SK-N-SH (cell line): Measurements from ENCODE around the gene PLCG1. TPM values are rescaled to one million over a fixed set of nuclear protein-coding genes. Genes with fewer than 3 reads are reported as not detected.

ENCODE experiments used
- CTCF ChIA-PET: fragments of 300-600, 350-600 bp; formaldehyde crosslinking; extraction: SDS; loops from one replicate; lab custom pipeline; 2021; lab: Yijun Ruan, JAX
- POLR2A ChIA-PET: fragments of 350-600 bp; sonication (Branson Sonifier 250); formaldehyde crosslinking; extraction: SDS; loops from one replicate; lab custom pipeline; 2020; ENCODE audit warnings: antibody characterized with exemption, inconsistent platforms; lab: Yijun Ruan, JAX
- DNase-seq: peaks from one replicate; pipeline ENCODE4 v3.0.0; 2012
- H2AFZ ChIP-seq: fragments of 200-600 bp; sonication (generic); 2 replicates; pipeline ENCODE4 v1.8.1; 2016; ENCODE audit warnings: antibody characterized with exemption, mild to moderate bottlenecking, low read depth
- H3F3A ChIP-seq: fragments of 200-600 bp; sonication (generic); replicated peaks from 2 replicates; pipeline ENCODE3; 2016; ENCODE audit warnings: antibody characterized with exemption, mild to moderate bottlenecking; ENCODE audit not compliant: insufficient read depth
- H3K27ac ChIP-seq, 2 experiments: fragments of 200-500 bp in 1 of 2; fragments of 200-600 bp in 1 of 2; sonication (Bioruptor generic) in 1 of 2; sonication (generic), shearing (Covaris generic) in 1 of 2; 2 replicates each; pipeline versions ENCODE4 v1.5.1 to v1.6.1; 2014 to 2016; ENCODE audit warnings: low read depth in 2 of 2, inconsistent platforms in 1 of 2, low read length in 1 of 2, mild to moderate bottlenecking in 1 of 2, mixed read lengths in 1 of 2
- H3K27me3 ChIP-seq: fragments of 200-600 bp; sonication (generic), shearing (Covaris generic); 2 replicates; pipeline ENCODE4 v1.6.1; 2016; ENCODE audit warnings: mixed run types; ENCODE audit not compliant: insufficient read depth
- H3K36me3 ChIP-seq, 2 experiments: fragments of 200-500 bp in 1 of 2; fragments of 200-600 bp in 1 of 2; sonication (Bioruptor generic) in 1 of 2; sonication (generic) in 1 of 2; replicated peaks in 1 of 2; 2 replicates each; pipeline versions ENCODE3 to v1.5.1; 2014 to 2016; ENCODE audit warnings: low read length in 1 of 2, mild to moderate bottlenecking in 1 of 2; ENCODE audit not compliant: insufficient read depth in 2 of 2, control insufficient read depth in 1 of 2
- H3K4me1 ChIP-seq, 2 experiments: fragments of 200-500 bp in 1 of 2; fragments of 200-600 bp in 1 of 2; sonication (Bioruptor generic) in 1 of 2; sonication (generic), shearing (Covaris generic) in 1 of 2; 2 replicates each; pipeline versions ENCODE4 v1.5.1 to v1.6.1; 2014 to 2016; ENCODE audit warnings: low read depth in 1 of 2, low read length in 1 of 2, mixed run types in 1 of 2; ENCODE audit not compliant: insufficient read depth in 2 of 2, control insufficient read depth in 1 of 2
- H3K4me2 ChIP-seq: fragments of 200-600 bp; sonication (generic), shearing (Covaris generic); 2 replicates; pipeline ENCODE4 v1.6.1; 2017; ENCODE audit warnings: mixed run types
- H3K4me3 ChIP-seq, 2 experiments: fragments of 200-500 bp in 1 of 2; fragments of 200-600 bp in 1 of 2; sonication (Bioruptor generic) in 1 of 2; sonication (generic), shearing (Covaris generic) in 1 of 2; 2 replicates each; pipeline versions ENCODE4 v1.5.1 to v1.8.1; 2014 to 2016; ENCODE audit warnings: low read depth in 2 of 2, inconsistent platforms in 1 of 2, low read length in 1 of 2, mild to moderate bottlenecking in 1 of 2, mixed read lengths in 1 of 2, moderate library complexity in 1 of 2
- H3K79me2 ChIP-seq: fragments of 200-600 bp; sonication (generic); 2 replicates; pipeline ENCODE4 v1.8.1; 2017; ENCODE audit warnings: mild to moderate bottlenecking; ENCODE audit not compliant: insufficient read depth
- H3K9ac ChIP-seq: fragments of 200-600 bp; sonication (generic); 2 replicates; pipeline ENCODE4 v1.6.1; 2017; ENCODE audit warnings: mixed run types
- H3K9me2 ChIP-seq: fragments of 200-600 bp; sonication (generic); 2 replicates; pipeline ENCODE4 v1.6.1; 2017; ENCODE audit warnings: mixed run types
- H3K9me3 ChIP-seq: fragments of 200-600 bp; sonication (generic); 2 replicates; pipeline ENCODE4 v1.6.1; 2017; ENCODE audit warnings: mixed run types, mild to moderate bottlenecking, moderate library complexity
- H4K20me1 ChIP-seq: fragments of 200-600 bp; sonication (generic); 2 replicates; pipeline ENCODE4 v1.6.1; 2017; ENCODE audit warnings: mild to moderate bottlenecking, mixed run types; ENCODE audit not compliant: insufficient read depth
- EZH2phosphoT487 ChIP-seq: fragments of 200-600 bp; sonication (generic); IDR thresholded peaks from 2 replicates; pipeline ENCODE4 v1.6.1; 2017; ENCODE audit warnings: low read depth, mixed run types, mild to moderate bottlenecking, antibody characterized with exemption, moderate library complexity, borderline replicate concordance
- GATA2 ChIP-seq: sonication (generic); formaldehyde crosslinking; IDR thresholded peaks from 2 replicates; pipeline ENCODE4 v1.5.0; 2020; ENCODE audit warnings: mild to moderate bottlenecking, missing genetic modification reagents
- MEF2A ChIP-seq: IDR thresholded peaks from 2 replicates; pipeline ENCODE4 v1.4.0; 2012; ENCODE audit warnings: low read depth, borderline replicate concordance
- NRF1 ChIP-seq: IDR thresholded peaks from 2 replicates; pipeline ENCODE4 v1.6.1; 2012; ENCODE audit warnings: low read depth, mild to moderate bottlenecking, low read length
- WGBS: methylation state at CpG from one replicate; pipeline ENCODE4 v1.1.6; 2017; ENCODE audit warnings: low lambda C conversion rate; 5-methylcytosine and 5-hydroxymethylcytosine counted together
- polyA plus RNA-seq, 3 experiments: library from polyadenylated mRNA; depleted of rRNA; stranded (reverse); fragments of >200 nt; gene quantifications; 2 replicates each; pipeline ENCODE4 v1.2.3, GENCODE V29; 2012
- TF ChIP-seq, protein P1 (sequence below): fragments of 200-600 bp; sonication (generic); IDR thresholded peaks from 2 replicates; pipeline ENCODE4 v1.6.1; 2017; ENCODE audit warnings: antibody characterized with exemption, mild to moderate bottlenecking, moderate library complexity
- TF ChIP-seq, protein P2 (sequence below): IDR thresholded peaks from 2 replicates; pipeline ENCODE4 v1.6.1; 2012; ENCODE audit warnings: mild to moderate bottlenecking, low read depth, low read length, moderate library complexity

The PLCG1 gene
- polyA plus RNA-seq, 1 of the 3 experiments (the other 2 are of a cell fraction): 81.4 TPM

DNA sequence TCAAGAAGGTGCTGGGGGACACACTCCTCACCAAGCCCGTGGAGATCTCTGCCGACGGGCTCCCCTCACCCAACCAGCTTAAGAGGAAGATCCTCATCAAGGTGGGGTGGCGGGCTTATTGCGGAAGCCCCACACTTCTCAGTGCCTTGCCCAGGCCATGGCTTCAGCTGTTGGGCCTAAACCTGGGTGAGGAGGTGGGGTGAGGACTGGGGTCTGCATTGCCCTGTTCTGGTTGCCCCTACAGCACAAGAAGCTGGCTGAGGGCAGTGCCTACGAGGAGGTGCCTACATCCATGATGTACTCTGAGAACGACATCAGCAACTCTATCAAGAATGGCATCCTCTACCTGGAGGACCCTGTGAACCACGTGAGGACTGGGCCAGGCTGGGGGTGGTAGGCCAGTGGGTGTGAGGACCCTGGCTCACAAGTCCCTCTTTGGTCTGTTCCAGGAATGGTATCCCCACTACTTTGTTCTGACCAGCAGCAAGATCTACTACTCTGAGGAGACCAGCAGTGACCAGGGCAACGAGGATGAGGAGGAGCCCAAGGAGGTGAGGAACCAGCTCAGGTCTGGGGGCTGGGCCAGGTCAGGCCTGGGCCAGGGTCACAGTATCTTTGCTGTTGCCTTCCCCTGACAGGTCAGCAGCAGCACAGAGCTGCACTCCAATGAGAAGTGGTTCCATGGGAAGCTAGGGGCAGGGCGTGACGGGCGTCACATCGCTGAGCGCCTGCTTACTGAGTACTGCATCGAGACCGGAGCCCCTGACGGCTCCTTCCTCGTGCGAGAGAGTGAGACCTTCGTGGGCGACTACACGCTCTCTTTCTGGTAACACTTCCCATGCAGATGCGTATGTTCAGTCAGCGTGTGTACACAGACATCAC, 27.9 kb downstream of the PLCG1 start:
- CTCF ChIA-PET: interaction anchor here (0.9 to 1.8 kb wide), 5 partner anchors 8 to 191 kb away, joined by 3 to 5 read pairs (median 3); no protein-coding TSS in a partner anchor
- no peaks in the 10 kb centered on the region for H3K9me3 ChIP-seq
- H3K27me3 ChIP-seq: no peaks in the 10 kb centered on the region
- no peaks in the 10 kb centered on the region for H3K4me1 ChIP-seq
- peaks cover 7% of the 10 kb centered on the region; the same call in 1 of the 2 replicates for H3K79me2 ChIP-seq
- no peaks in the 10 kb centered on the region for H3F3A ChIP-seq
- H3K9me2 ChIP-seq: no peaks in the 10 kb centered on the region
- DNase-seq: no peak
- no peak overlapping the region for H3K4me2 ChIP-seq
- no peak overlapping the region for H3K9ac ChIP-seq
- no peak overlapping the region for H3K4me3 ChIP-seq
- no peak overlapping the region for H3K27ac ChIP-seq
- H3K36me3 ChIP-seq: peaks cover 39 to 87% of the 10 kb centered on the region in 2 experiments
- no peak overlapping the region for H2AFZ ChIP-seq
- TF ChIP-seq MEF2A (no peak), NRF1 (no peak), EZH2phosphoT487 (no peak), GATA2 (no peak)
- TF ChIP-seq, protein P1, sequence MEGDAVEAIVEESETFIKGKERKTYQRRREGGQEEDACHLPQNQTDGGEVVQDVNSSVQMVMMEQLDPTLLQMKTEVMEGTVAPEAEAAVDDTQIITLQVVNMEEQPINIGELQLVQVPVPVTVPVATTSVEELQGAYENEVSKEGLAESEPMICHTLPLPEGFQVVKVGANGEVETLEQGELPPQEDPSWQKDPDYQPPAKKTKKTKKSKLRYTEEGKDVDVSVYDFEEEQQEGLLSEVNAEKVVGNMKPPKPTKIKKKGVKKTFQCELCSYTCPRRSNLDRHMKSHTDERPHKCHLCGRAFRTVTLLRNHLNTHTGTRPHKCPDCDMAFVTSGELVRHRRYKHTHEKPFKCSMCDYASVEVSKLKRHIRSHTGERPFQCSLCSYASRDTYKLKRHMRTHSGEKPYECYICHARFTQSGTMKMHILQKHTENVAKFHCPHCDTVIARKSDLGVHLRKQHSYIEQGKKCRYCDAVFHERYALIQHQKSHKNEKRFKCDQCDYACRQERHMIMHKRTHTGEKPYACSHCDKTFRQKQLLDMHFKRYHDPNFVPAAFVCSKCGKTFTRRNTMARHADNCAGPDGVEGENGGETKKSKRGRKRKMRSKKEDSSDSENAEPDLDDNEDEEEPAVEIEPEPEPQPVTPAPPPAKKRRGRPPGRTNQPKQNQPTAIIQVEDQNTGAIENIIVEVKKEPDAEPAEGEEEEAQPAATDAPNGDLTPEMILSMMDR: no peak
- TF ChIP-seq, protein P2, sequence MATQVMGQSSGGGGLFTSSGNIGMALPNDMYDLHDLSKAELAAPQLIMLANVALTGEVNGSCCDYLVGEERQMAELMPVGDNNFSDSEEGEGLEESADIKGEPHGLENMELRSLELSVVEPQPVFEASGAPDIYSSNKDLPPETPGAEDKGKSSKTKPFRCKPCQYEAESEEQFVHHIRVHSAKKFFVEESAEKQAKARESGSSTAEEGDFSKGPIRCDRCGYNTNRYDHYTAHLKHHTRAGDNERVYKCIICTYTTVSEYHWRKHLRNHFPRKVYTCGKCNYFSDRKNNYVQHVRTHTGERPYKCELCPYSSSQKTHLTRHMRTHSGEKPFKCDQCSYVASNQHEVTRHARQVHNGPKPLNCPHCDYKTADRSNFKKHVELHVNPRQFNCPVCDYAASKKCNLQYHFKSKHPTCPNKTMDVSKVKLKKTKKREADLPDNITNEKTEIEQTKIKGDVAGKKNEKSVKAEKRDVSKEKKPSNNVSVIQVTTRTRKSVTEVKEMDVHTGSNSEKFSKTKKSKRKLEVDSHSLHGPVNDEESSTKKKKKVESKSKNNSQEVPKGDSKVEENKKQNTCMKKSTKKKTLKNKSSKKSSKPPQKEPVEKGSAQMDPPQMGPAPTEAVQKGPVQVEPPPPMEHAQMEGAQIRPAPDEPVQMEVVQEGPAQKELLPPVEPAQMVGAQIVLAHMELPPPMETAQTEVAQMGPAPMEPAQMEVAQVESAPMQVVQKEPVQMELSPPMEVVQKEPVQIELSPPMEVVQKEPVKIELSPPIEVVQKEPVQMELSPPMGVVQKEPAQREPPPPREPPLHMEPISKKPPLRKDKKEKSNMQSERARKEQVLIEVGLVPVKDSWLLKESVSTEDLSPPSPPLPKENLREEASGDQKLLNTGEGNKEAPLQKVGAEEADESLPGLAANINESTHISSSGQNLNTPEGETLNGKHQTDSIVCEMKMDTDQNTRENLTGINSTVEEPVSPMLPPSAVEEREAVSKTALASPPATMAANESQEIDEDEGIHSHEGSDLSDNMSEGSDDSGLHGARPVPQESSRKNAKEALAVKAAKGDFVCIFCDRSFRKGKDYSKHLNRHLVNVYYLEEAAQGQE: no peak
- 93% methylated on average over 20 of the region's 24 CpGs for WGBS
- H4K20me1 ChIP-seq: 0 out of 2 replicates have a peak, but pooled peaks cover 6% of the 10 kb centered on the region
- POLR2A ChIA-PET: no interaction called here
